ENCODE data around the gene TTC29.
"Not testable (repeated sequence)": the region's sequence is repeated elsewhere in the genome, so short reads cannot be mapped to it uniquely, and the experiment has no call there.

Gene TTC29

GRCh38 chr4:146852360-146852759 lies 93.3 kb downstream of the TTC29 start:
- no peak for DNase-seq

GRCh38 chr4:146847345-146847744 lies 98.3 kb downstream of the TTC29 start:
- DNase-seq = no peak

- DNase-seq = no peak
Measured at GRCh38 chr4:146846882-146847281, 98.8 kb downstream of the TTC29 start.

DNA sequence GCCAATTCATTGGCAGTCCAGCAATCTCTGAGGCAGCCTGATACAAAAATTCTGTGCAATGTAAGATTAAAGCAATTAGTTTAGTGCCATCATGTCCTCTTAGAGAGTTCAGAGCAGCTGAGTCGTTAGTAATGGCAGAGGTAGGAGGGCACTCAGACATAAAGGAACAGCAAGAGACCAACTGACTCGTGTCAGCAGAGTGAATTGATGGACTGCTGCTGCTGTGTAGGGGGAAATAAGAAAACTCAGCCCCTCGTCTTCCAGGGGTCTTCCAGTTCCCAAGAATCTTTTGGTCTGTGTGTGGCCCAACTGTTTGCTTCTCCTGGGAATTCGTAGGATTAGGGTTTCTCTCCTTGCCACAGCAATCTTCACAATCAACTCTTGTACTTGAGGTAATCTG lies 100.9 kb downstream of the TTC29 start:
- no peak for DNase-seq

DNA sequence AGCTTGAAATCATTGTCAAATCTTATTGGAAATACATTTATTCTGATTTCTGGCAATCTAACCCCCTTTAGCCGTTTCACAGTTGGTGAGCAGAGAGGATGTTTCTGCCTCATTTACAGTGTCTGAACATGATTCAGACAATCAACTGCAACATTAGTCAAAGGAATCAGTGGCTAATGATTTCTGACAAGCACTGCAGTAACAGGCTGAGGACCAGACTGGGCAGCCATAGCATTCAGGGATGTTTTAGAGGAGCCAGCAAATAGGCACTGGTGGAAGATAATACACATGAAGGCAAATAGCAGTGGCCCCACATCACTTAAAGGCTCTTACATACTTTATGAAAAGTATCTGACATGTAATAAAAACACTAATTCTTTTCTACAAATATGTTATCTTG lies 102.8 kb downstream of the TTC29 start:
- DNase-seq = no peak

DNA sequence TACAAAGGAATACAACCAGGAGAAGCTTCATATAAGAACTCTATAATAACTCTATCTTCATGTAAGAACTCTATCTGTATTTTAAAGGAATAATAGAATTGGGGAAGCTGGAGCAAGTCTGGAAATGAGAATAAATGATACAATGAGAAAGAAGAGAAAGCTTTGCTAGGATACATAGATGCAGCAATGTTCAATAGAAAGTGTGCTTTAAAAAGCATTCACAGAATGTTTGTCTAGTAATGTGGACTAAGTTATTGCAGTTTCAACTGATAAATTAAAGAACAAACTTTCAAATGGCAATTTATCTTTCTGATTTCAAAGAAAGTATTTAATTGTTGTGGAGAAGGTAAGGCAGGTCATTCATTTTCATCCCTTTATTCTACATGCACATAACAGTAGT lies 104.9 kb downstream of the TTC29 start:
- DNase-seq = no peak

GRCh38 chr4:146835096-146835495 lies 110.6 kb downstream of the TTC29 start:
- no peak for DNase-seq

GRCh38 chr4:146834263-146835034 lies 111.2 kb downstream of the TTC29 start:
- DNase-seq = no peak

DNA sequence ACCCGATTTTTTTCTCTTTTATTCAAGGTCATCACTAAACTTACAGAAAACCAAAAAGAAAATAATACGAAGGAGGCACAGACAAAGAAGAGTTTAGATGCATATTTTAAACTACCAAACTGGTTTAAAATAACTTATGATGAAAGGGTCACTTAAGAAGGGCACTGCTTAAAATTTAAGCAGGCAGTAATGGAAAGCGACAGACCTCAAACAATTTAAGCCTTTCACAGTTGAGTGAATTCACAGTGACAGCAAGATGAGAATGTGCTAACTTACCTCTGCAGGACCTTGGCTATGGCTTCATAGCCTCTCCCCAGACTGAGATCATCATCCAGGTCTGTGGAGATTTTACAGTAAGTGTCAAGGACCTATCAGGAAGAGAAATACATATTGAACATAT lies 112.1 kb downstream of the TTC29 start:
- DNase-seq = no peak

- DNase-seq = not testable (repeated sequence)
Measured at GRCh38 chr4:146822980-146823379, 122.7 kb downstream of the TTC29 start.

- no peak for DNase-seq
Measured at GRCh38 chr4:146814750-146815149, 130.9 kb downstream of the TTC29 start.

- no peak for DNase-seq
Measured at GRCh38 chr4:146795711-146796110, 150.0 kb downstream of the TTC29 start.

DNA sequence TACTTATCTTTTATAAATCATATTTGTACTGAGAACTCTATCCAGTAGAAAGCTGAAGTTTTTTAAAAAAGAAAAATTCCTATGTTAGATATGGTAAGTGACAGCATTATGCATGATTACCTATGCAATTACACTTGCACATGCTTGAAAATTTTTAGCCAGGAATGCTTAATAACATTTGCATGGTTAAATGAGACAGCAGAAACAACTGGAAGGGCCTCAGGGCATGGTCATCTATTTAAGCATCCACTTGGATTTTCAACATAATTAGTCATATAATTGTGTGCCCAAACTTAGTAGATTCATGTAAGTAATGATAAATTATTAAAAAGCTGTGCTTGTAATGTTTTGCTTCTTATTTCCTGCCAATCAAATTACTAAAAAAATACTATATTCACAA lies 151.9 kb downstream of the TTC29 start:
- no peak for DNase-seq

GRCh38 chr4:146791439-146791838 lies 154.2 kb downstream of the TTC29 start:
- no peak for DNase-seq

GRCh38 chr4:146790515-146790914 lies 155.1 kb downstream of the TTC29 start:
- DNase-seq = no peak

GRCh38 chr4:146787731-146788130 lies 157.9 kb downstream of the TTC29 start:
- DNase-seq = no peak

DNA sequence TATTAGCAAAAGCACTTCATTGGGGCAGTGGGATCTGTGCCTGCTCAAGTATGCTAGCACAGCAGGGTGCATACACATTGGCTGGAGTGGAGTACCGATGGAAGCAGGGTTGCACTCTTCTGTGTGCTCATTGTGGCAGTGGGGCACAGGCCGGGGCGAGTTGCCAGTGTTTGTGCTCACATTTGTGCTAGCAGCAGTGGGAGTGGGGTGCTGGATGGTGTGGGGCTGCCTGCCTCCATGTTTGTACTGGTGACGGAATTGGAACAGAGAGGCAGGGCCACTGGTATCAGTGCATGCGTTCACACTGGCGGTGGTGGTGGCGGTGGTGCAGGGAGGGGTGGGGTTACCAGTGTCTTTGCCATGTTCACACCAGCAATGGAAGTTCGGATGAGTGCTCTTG lies 169.0 kb downstream of the TTC29 start:
- DNase-seq = no peak

DNA sequence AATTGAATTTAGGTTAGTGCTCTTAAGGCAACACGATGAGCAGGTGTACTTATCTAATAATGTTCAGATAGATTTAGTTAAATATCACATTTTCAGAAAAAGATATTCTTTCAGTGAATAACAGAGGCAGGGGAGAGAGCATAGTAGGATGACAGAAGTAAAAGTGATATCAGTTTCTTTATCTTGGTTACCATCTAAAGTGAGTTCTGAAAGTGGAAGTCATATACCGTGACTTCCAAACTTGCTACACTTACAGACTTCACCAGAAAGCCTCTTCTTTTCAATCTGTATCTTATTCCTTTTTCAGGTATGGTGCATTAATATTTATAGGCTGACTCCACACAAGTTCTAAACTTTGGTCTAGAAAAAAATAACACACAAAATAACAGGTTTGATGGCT lies 182.1 kb downstream of the TTC29 start:
- no peak for DNase-seq

- no peak for DNase-seq
Measured at GRCh38 chr4:146762016-146762415, 183.6 kb downstream of the TTC29 start.

DNA sequence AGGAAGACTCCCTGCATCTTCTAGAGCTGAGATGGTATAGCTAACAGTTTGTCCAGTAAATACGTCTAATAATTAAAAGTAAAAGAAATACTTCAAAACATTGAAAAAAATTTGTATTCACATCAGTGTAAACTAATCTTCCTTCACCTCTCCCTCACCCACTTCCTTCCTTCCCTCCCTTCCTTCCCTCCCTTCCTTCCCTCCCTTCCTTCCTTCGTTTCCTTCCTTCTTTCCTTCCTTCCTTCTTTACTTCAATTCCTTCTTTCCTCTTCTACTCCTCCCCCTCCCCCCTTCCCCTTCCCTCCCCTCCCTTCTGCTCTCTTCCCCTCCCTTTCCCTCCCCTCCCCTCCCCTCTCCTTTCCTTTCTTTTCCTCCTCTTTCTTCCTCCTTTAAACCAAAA lies 203.2 kb downstream of the TTC29 start:
- DNase-seq = no peak

GRCh38 chr4:146739182-146739581 lies 206.5 kb downstream of the TTC29 start:
- DNase-seq = no peak

DNA sequence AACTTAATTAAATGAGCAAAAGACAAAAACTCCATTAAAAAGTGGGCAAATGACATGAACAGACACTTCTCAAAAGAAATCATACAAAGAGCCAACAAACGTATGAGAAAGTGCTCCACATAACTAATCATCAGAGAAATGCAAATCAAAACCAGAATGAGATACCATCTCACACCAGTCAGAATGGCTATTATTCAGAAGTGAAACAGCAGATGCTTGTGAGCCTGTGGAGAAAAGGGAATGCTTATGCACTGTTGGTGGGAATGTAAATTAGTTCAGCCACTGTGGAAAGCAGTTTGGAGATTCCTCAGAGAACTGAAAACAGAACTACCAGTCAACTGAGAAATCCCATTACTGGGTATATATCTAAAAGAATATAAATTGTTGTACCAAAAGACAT lies 222.1 kb downstream of the TTC29 start:
- DNase-seq = not testable (repeated sequence)

DNA sequence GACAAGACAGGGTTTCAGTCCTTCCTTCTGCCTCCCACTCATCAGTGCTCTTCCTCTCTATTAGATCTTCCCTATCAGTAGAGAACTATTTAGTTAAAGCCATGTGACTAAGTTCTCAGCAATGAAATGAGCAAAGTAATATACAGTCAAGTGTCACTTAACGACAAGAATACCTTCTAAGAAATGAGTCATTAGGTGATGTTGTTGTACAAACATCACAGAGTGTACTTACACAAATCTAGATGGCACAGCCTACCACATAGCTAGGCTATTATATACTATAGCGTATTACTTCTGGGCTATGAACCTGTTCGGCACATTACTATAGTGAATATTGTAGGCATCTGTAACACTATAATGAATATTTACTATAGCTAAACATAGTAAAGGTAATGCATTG lies 235.7 kb downstream of the TTC29 start:
- no peak for DNase-seq

- no peak for DNase-seq
Measured at GRCh38 chr4:146699910-146700309, 245.8 kb downstream of the TTC29 start.

- DNase-seq = no peak
Measured at GRCh38 chr4:146674829-146675570, 270.7 kb downstream of the TTC29 start.

Data from NCI-H2029 treated with DMSO at 0.1 percent for 48 hours (cell line).